T-cell (primary cell): ENCODE measurements around the gene HMG20A. TPM values are rescaled to one million over a fixed set of nuclear protein-coding genes. Genes with fewer than 3 reads are reported as not detected.
A peak's percentile ranks its signal among the peaks of the same experiment; 100 is the strongest.

ENCODE experiments used
- ATAC-seq, 4 experiments: fragments of 200-7000 bp in 3 of 4; fragments of 150-1000 bp in 1 of 4; cut with Tn5 transposase; replicated peaks in 1 of 4; 1 replicate in 3 of 4; 2 replicates in 1 of 4; pipeline ENCODE4 v1.10.0; 2021; ENCODE audit warnings: moderate library complexity in 3 of 4, mild to moderate bottlenecking in 2 of 4, moderate number of reproducible peaks in 1 of 4
- CTCF ChIA-PET, 2 donors: fragments of 300-600 bp; sonication (Branson Sonifier 250); formaldehyde crosslinking; loops; one replicate each; lab custom pipeline; 2022; ENCODE audit warnings: antibody characterized with exemption in 2 of 2; lab: Charles Lee
- POLR2A ChIA-PET, 2 donors: fragments of 300-600 bp; sonication (Branson Sonifier 250); formaldehyde crosslinking; loops; one replicate each; lab custom pipeline; 2022; ENCODE audit warnings: antibody characterized with exemption in 2 of 2; lab: Charles Lee
- DNase-seq, 35 experiments: peaks; one replicate each; pipeline versions ENCODE4 v3.0.0 to v3.0.0-alpha.2; 2013 to 2023
- H3K27ac ChIP-seq: one replicate; pipeline ENCODE4 v1.5.1; 2013; ENCODE audit warnings: low read length
- H3K27me3 ChIP-seq, 2 experiments: replicated peaks in 1 of 2; 1 replicate in 1 of 2; 2 replicates in 1 of 2; pipeline versions ENCODE4 v1.6.1 to v1.7.0; 2013; ENCODE audit warnings: low read length in 1 of 2, mixed read lengths in 1 of 2; ENCODE audit not compliant: control insufficient read depth in 2 of 2, insufficient read depth in 2 of 2; ENCODE audit errors: extremely low read depth in 1 of 2
- H3K36me3 ChIP-seq, 2 donors: 1 replicate in 1 of 2; 2 replicates in 1 of 2; pipeline versions ENCODE4 v1.6.1 to v1.7.0; 2013; ENCODE audit warnings: low read length in 1 of 2; ENCODE audit not compliant: control insufficient read depth in 2 of 2, insufficient read depth in 1 of 2; ENCODE audit errors: extremely low read depth in 1 of 2
- H3K4me1 ChIP-seq, 2 experiments: 1 replicate in 1 of 2; 2 replicates in 1 of 2; pipeline versions ENCODE4 v1.6.1 to v1.7.0; 2013; ENCODE audit warnings: low read length in 2 of 2, mixed read lengths in 1 of 2; ENCODE audit not compliant: insufficient read depth in 2 of 2, control insufficient read depth in 1 of 2; ENCODE audit errors: extremely low read depth in 1 of 2
- H3K4me3 ChIP-seq, 2 donors: 1 replicate in 1 of 2; 2 replicates in 1 of 2; pipeline versions ENCODE4 v1.5.1 to v1.7.0; 2013; ENCODE audit warnings: mild to moderate bottlenecking in 2 of 2, low read length in 1 of 2, moderate library complexity in 1 of 2; ENCODE audit not compliant: control insufficient read depth in 1 of 2; ENCODE audit errors: extremely low read depth in 1 of 2
- H3K9me3 ChIP-seq: 2 replicates; pipeline ENCODE4 v1.7.0; 2013
- H3K27ac Mint-ChIP-seq, 2 donors: one replicate each; pipeline ENCODE4 v1.8.0; 2020 to 2021; ENCODE audit warnings: mild to moderate bottlenecking in 2 of 2, mixed read lengths in 2 of 2
- H3K27me3 Mint-ChIP-seq, 2 donors: one replicate each; pipeline ENCODE4 v1.8.0; 2021 to 2022; ENCODE audit warnings: mixed read lengths in 2 of 2
- H3K36me3 Mint-ChIP-seq: one replicate; pipeline ENCODE4 v1.8.0; 2021; ENCODE audit warnings: mixed read lengths
- H3K4me1 Mint-ChIP-seq, 3 donors: one replicate each; pipeline ENCODE4 v1.8.0; 2020 to 2022; ENCODE audit warnings: mixed read lengths in 3 of 3, mild to moderate bottlenecking in 1 of 3
- H3K4me3 Mint-ChIP-seq, 3 donors: one replicate each; pipeline ENCODE4 v1.8.0; 2020 to 2022; ENCODE audit warnings: mild to moderate bottlenecking in 3 of 3, mixed read lengths in 3 of 3, moderate library complexity in 3 of 3
- H3K9me3 Mint-ChIP-seq, 3 donors: one replicate each; pipeline ENCODE4 v1.8.0; 2020 to 2022; ENCODE audit warnings: mixed read lengths in 3 of 3
- WGBS: methylation state at CpG from one replicate; pipeline ENCODE4 v1.1.5; 2013; ENCODE audit warnings: missing lambda C conversion rate; ENCODE audit not compliant: insufficient coverage; 5-methylcytosine and 5-hydroxymethylcytosine counted together
- total RNA-seq, 35 experiments: library from RNA in 6 of 35; stranded (reverse) in 6 of 35; fragments of 120-200 nt in 1 of 35; gene quantifications; one replicate each; pipeline versions ENCODE4 v1.2.1 to v1.2.4 and lab custom pipeline; 2013 to 2026

HMG20A gene
- total RNA-seq, 5 donors from 2014 or later (not counting 1 experiment from before 2014, with no cell fraction given): 34.2 to 48.3 (median 42.0) TPM

GRCh38 chr15:77481670-77482069, 61.0 kb downstream of the HMG20A start:
- H3K4me1 Mint-ChIP-seq: peaks cover 2 to 4% (median 3%) of the 10 kb centered on the region in 3 donors
- H3K27me3 Mint-ChIP-seq: no peaks in the 10 kb centered on the region
- H3K4me3 ChIP-seq: no peak overlapping the region
- H3K36me3 Mint-ChIP-seq: peaks cover 61% of the 10 kb centered on the region
- peak overlapping the region in 1 of 2 donors; percentile 12 for H3K27ac Mint-ChIP-seq
- H3K9me3 Mint-ChIP-seq: no peaks in the 10 kb centered on the region
- ChIA-PET POLR2A (no interaction called here), CTCF (interaction anchor here in 1 of 2 donors (1.1 kb wide), 1 partner anchor 14 kb away, joined by 3 read pairs; no protein-coding TSS in a partner anchor)
- DNase-seq: no peak
- H3K36me3 ChIP-seq: peaks cover 10 to 71% of the 10 kb centered on the region in 2 donors
- H3K27me3 ChIP-seq: no peaks in the 10 kb centered on the region
- H3K9me3 ChIP-seq: no peaks in the 10 kb centered on the region
- H3K4me1 ChIP-seq: no peaks in the 10 kb centered on the region
- no peak overlapping the region for H3K4me3 Mint-ChIP-seq
- H3K27ac ChIP-seq: no peak overlapping the region
- WGBS: no CpG with 5 or more reads among the region's 1 CpG
- no peak for ATAC-seq

- peaks cover 11 to 13% (median 12%) of the 10 kb centered on the region in 3 donors for H3K4me1 Mint-ChIP-seq
- Histone ChIP-seq H3K27me3 (no peaks in the 10 kb centered on the region), H3K27ac (no peak overlapping the region), H3K4me3 (no peak overlapping the region), H3K36me3 (peaks cover 10 to 65% of the 10 kb centered on the region in 2 donors), H3K9me3 (no peaks in the 10 kb centered on the region), H3K4me1 (peaks cover 0 to 3% of the 10 kb centered on the region in 2 experiments)
- no CpG with 5 or more reads among the region's 2 CpGs for WGBS
- DNase-seq: no peak
- H3K4me3 Mint-ChIP-seq: no peak overlapping the region
- CTCF ChIA-PET: interaction anchor here in 1 of 2 donors (0.6 kb wide), 1 partner anchor 54 kb away, joined by 3 read pairs; no protein-coding TSS in a partner anchor
- peaks cover 58% of the 10 kb centered on the region for H3K36me3 Mint-ChIP-seq
- H3K27me3 Mint-ChIP-seq: no peaks in the 10 kb centered on the region
- ATAC-seq: no peak
- no peaks in the 10 kb centered on the region for H3K9me3 Mint-ChIP-seq
- no peak overlapping the region for H3K27ac Mint-ChIP-seq
- POLR2A ChIA-PET: no interaction called here
Measured at GRCh38 chr15:77482570-77482969, 61.9 kb downstream of the HMG20A start.

GRCh38 chr15:77483425-77484140, 62.9 kb downstream of the HMG20A start:
- Mint-ChIP-seq H3K27ac (peak overlapping the region in 1 of 2 donors; percentile 49), H3K36me3 (peaks cover 50% of the 10 kb centered on the region), H3K4me1 (peaks cover 17 to 19% (median 18%) of the 10 kb centered on the region in 3 donors), H3K4me3 (no peak overlapping the region), H3K27me3 (no peaks in the 10 kb centered on the region), H3K9me3 (no peaks in the 10 kb centered on the region)
- H3K27me3 ChIP-seq: no peaks in the 10 kb centered on the region
- no peak for ATAC-seq
- peaks cover 0 to 6% of the 10 kb centered on the region in 2 experiments for H3K4me1 ChIP-seq
- no peak overlapping the region for H3K27ac ChIP-seq
- no peaks in the 10 kb centered on the region for H3K9me3 ChIP-seq
- no peak overlapping the region for H3K4me3 ChIP-seq
- ChIA-PET POLR2A (no interaction called here), CTCF (no interaction called here)
- H3K36me3 ChIP-seq: peaks cover 10 to 55% of the 10 kb centered on the region in 2 donors
- WGBS: no CpG with 5 or more reads among the region's 1 CpG
- no peak for DNase-seq

GRCh38 chr15:77484994-77485393, 64.3 kb downstream of the HMG20A start:
- CTCF ChIA-PET: no interaction called here
- H3K27me3 Mint-ChIP-seq: no peaks in the 10 kb centered on the region
- Histone ChIP-seq H3K9me3 (no peaks in the 10 kb centered on the region), H3K4me1 (peaks cover 0 to 6% of the 10 kb centered on the region in 2 experiments), H3K36me3 (peaks cover 4 to 41% of the 10 kb centered on the region in 2 donors), H3K4me3 (no peak overlapping the region), H3K27ac (no peak overlapping the region), H3K27me3 (no peaks in the 10 kb centered on the region)
- H3K4me1 Mint-ChIP-seq: peaks cover 17 to 19% (median 18%) of the 10 kb centered on the region in 3 donors
- no peak for DNase-seq
- peaks cover 46% of the 10 kb centered on the region for H3K36me3 Mint-ChIP-seq
- no peak for ATAC-seq
- H3K9me3 Mint-ChIP-seq: no peaks in the 10 kb centered on the region
- POLR2A ChIA-PET: no interaction called here
- H3K27ac Mint-ChIP-seq: no peak overlapping the region
- H3K4me3 Mint-ChIP-seq: no peak overlapping the region

GRCh38 chr15:77486542-77487468, 66.1 kb downstream of the HMG20A start:
- no peak for DNase-seq
- Mint-ChIP-seq H3K4me3 (peak overlapping the region in 1 of 3 donors; percentile 35), H3K27me3 (no peaks in the 10 kb centered on the region), H3K36me3 (peaks cover 46% of the 10 kb centered on the region), H3K4me1 (peaks cover 17 to 19% (median 18%) of the 10 kb centered on the region in 3 donors), H3K27ac (peak overlapping the region; percentile 65 to 75), H3K9me3 (no peaks in the 10 kb centered on the region)
- H3K4me3 ChIP-seq: no peak overlapping the region
- H3K4me1 ChIP-seq: peaks cover 0 to 6% of the 10 kb centered on the region in 2 experiments
- H3K36me3 ChIP-seq: peaks cover 3 to 29% of the 10 kb centered on the region in 2 donors
- ChIA-PET CTCF (interaction anchor here in 1 of 2 donors (1.3 kb wide), 1 partner anchor 10 kb away, joined by 9 read pairs; no protein-coding TSS in a partner anchor), POLR2A (interaction anchor here in 1 of 2 donors (0.7 kb wide), 1 partner anchor 555 kb away, joined by 3 read pairs; the partner anchor contains the start of gene RCN2)
- H3K27ac ChIP-seq: no peak overlapping the region
- ATAC-seq: no peak
- no peaks in the 10 kb centered on the region for H3K27me3 ChIP-seq
- no peaks in the 10 kb centered on the region for H3K9me3 ChIP-seq
- 83% methylated on average over 2 of the region's 7 CpGs for WGBS

- H3K36me3 ChIP-seq: peaks cover 3 to 27% of the 10 kb centered on the region in 2 donors
- H3K27me3 ChIP-seq: no peaks in the 10 kb centered on the region
- no CpG with 5 or more reads among the region's 2 CpGs for WGBS
- ChIA-PET POLR2A (interaction anchor here (0.6 to 0.7 kb wide), 2 partner anchors 157 to 556 kb away, joined by 3 read pairs; partner anchors contain the start of gene RCN2 (in 1 of the 2)), CTCF (interaction anchor here in 1 of 2 donors (1.3 kb wide), 1 partner anchor 10 kb away, joined by 9 read pairs; no protein-coding TSS in a partner anchor)
- Mint-ChIP-seq H3K27ac (peak overlapping the region; percentile 65 to 75), H3K9me3 (no peaks in the 10 kb centered on the region), H3K4me3 (peak overlapping the region in 1 of 3 donors; percentile 35), H3K27me3 (no peaks in the 10 kb centered on the region), H3K4me1 (peaks cover 20 to 23% (median 20%) of the 10 kb centered on the region in 3 donors), H3K36me3 (peaks cover 46% of the 10 kb centered on the region)
- DNase-seq: peak in 1 of 35 experiments; percentile 11
- H3K9me3 ChIP-seq: no peaks in the 10 kb centered on the region
- H3K4me1 ChIP-seq: peaks cover 0 to 6% of the 10 kb centered on the region in 2 experiments
- ATAC-seq: peak in 1 of 4 experiments; percentile 61
- no peak overlapping the region for H3K27ac ChIP-seq
- no peak overlapping the region for H3K4me3 ChIP-seq
Measured at GRCh38 chr15:77487469-77487842, 66.8 kb downstream of the HMG20A start.
